Prostate gland (tissue), 2 donors: ENCODE data around the gene RABGAP1. TPM values are rescaled to one million over a fixed set of nuclear protein-coding genes. Genes with fewer than 3 reads are reported as not detected.
"Not testable (repeated sequence)": the region's sequence is repeated elsewhere in the genome, so short reads cannot be mapped to it uniquely, and the experiment has no call there.

Source experiments
- DNase-seq: peaks from one replicate; pipeline ENCODE4 v3.0.0-alpha.2; 2019; ENCODE audit warnings: low spot score
- H3K27ac ChIP-seq, 2 donors: fragments of 200-600 bp; sonication (generic); 2 replicates each; pipeline ENCODE4 v1.5.1; 2017 to 2019
- H3K27me3 ChIP-seq: fragments of 200-600 bp; sonication (generic); replicated peaks from 2 replicates; pipeline ENCODE4 v1.5.1; 2019; ENCODE audit not compliant: insufficient read depth
- H3K36me3 ChIP-seq, 2 donors: fragments of 200-600 bp; sonication (generic); 1 replicate in 1 of 2; 2 replicates in 1 of 2; pipeline versions ENCODE4 v1.5.1 to v1.8.1; 2017 to 2019
- H3K4me1 ChIP-seq: fragments of 200-600 bp; sonication (generic); replicated peaks from 2 replicates; pipeline ENCODE4 v1.5.1; 2019
- H3K4me3 ChIP-seq, 2 donors: fragments of 200-600 bp; sonication (generic); 2 replicates each; pipeline ENCODE4 v1.5.1; 2017 to 2019
- H3K9me3 ChIP-seq: fragments of 200-600 bp; sonication (generic); 2 replicates; pipeline ENCODE4 v1.5.1; 2017
- POLR2A ChIP-seq: fragments of 450-650 bp; IDR thresholded peaks from one replicate; pipeline ENCODE4 v1.6.1; 2016; ENCODE audit warnings: antibody characterized with exemption, mild to moderate bottlenecking
- POLR2AphosphoS5 ChIP-seq: sonication (generic); formaldehyde crosslinking; IDR thresholded peaks from one replicate; pipeline ENCODE4 v1.6.1; 2017; ENCODE audit warnings: antibody characterized with exemption
- WGBS: methylation state at CpG from one replicate; pipeline ENCODE4 v1.1.5; 2018; 5-methylcytosine and 5-hydroxymethylcytosine counted together
- intact Hi-C: fragments of 100-400 bp; cut with DNase I; formaldehyde crosslinking; loops from one replicate; pipeline ENCODE4 v1.14.2; 2022
- total RNA-seq, 2 donors: library from RNA; depleted of rRNA; stranded (reverse); fragments of >200 nt; gene quantifications; one replicate each; pipeline ENCODE4 v1.1.0, GENCODE V29; 2016
- TF ChIP-seq, protein P1 (sequence below), 4 experiments: fragments of 200-600 bp in 2 of 4; fragments of 450-650 bp in 2 of 4; sonication (generic) in 2 of 4; IDR thresholded peaks; 1 replicate in 3 of 4; 2 replicates in 1 of 4; pipeline ENCODE4 v1.5.1; 2016 to 2019; ENCODE audit warnings: antibody characterized with exemption in 4 of 4, mild to moderate bottlenecking in 2 of 4, moderate library complexity in 2 of 4

Gene RABGAP1
- total RNA-seq, 2 donors from 2014 or later = 59.8 to 104 TPM

DNA sequence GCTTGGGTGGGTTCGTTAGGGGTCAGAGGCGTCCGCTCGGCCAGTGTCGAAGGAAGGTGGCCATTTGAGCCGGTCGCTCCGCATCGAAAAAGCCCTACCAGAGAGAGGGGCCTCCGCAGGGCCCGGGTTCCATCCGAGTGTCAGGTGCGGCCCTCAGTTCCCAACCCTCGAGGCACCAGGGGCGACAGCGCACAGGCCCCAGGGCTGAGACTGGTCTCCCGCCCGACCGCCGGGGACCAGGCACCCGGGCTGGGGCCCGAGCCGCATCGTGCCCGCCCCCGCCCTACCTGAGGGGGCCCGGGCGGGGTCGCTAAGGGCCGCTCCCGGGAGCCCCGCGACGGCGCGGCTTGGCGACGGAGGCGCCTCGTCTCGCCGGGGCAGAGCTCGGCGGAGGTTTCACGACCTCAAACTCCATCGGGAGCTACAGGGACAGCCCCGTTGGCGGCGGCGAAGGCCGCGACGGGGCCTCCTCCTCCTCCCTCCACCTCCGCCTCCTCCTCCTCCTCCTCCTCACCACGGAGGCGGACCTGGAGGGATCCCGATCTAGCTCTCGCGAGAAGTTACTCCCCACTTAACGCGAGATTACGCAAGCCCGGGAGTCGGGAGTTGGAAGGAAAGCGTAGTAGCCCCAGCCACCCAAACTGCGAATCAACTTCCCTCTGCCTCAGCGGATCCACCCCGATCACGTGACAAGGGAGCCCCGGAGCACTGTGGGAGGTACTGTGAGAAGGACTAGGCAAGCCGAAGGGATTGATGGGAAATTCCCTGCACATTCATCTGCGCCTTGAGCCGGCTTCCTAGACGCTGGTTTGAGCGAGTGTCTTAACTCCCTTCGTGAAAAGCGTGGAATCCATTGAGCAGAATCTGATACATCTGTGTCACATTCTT lies 35.8 kb upstream of the RABGAP1 start, which contains the start of gene RC3H2:
TSS of gene RC3H2 (minus strand) at position 537 of the 888 bp plus-strand sequence. CDS start 7,850 bp downstream, outside the sequence.
- no peaks in the 10 kb centered on the region for H3K36me3 ChIP-seq
- H3K4me3 ChIP-seq = peak within 1 kb of the TSS; percentile 85 to 98
- no peaks in the 10 kb centered on the region for H3K9me3 ChIP-seq
- DNase-seq = peak; percentile 97
- WGBS = under 1% methylated on average over 77 of the region's 77 CpGs
- no peaks in the 10 kb centered on the region for H3K4me1 ChIP-seq
- peak within 1 kb of the TSS; percentile 93 to 96 for H3K27ac ChIP-seq
- intact Hi-C loops = loop anchor here (5.0 to 10.0 kb wide), 2 partner anchors 37 to 90 kb away; partner anchors contain the start of gene RABGAP1
- TF ChIP-seq POLR2AphosphoS5 (peak; percentile 98), POLR2A (peak; percentile 98)
- TF ChIP-seq, protein P1, sequence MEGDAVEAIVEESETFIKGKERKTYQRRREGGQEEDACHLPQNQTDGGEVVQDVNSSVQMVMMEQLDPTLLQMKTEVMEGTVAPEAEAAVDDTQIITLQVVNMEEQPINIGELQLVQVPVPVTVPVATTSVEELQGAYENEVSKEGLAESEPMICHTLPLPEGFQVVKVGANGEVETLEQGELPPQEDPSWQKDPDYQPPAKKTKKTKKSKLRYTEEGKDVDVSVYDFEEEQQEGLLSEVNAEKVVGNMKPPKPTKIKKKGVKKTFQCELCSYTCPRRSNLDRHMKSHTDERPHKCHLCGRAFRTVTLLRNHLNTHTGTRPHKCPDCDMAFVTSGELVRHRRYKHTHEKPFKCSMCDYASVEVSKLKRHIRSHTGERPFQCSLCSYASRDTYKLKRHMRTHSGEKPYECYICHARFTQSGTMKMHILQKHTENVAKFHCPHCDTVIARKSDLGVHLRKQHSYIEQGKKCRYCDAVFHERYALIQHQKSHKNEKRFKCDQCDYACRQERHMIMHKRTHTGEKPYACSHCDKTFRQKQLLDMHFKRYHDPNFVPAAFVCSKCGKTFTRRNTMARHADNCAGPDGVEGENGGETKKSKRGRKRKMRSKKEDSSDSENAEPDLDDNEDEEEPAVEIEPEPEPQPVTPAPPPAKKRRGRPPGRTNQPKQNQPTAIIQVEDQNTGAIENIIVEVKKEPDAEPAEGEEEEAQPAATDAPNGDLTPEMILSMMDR (IDR thresholded peaks at IDR 0.05) = peak in 2 of 4 experiments; percentile 3 to 18
- H3K27me3 ChIP-seq = no peaks in the 10 kb centered on the region

DNA sequence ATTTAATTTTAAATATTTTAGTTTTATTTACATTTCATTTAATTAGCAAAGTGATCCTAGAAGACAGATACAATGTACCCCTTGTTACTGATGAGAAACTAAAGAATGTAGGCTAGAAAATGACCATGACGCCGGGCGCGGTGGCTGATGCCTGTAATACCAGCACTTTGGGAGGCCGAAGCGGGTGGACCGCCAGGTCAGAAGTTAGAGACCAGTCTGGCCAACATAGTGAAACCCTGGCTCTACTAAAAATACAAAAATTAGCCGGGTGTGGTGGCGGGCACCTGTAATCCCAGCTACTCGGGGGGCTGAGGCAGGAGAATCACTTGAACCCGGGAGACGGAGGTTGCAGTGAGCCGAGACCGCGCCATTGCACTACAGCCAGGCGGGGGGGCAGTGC lies 34.7 kb upstream of the RABGAP1 start:
- H3K27me3 ChIP-seq, H3K4me1 ChIP-seq, H3K27ac ChIP-seq, H3K4me3 ChIP-seq, H3K9me3 ChIP-seq, DNase-seq, H3K36me3 ChIP-seq: not testable (repeated sequence)
- intact Hi-C loops = loop anchor here (5.0 to 10.0 kb wide), 2 partner anchors 36 to 89 kb away; partner anchors contain the start of gene RABGAP1
- WGBS = 95% methylated on average over 16 of the region's 16 CpGs

GRCh38 chr9:122912671-122912963 lies 28.2 kb upstream of the RABGAP1 start:
- Histone ChIP-seq H3K36me3 (no peaks in the 10 kb centered on the region), H3K4me3 (peak overlapping the region; percentile 48 to 62), H3K4me1 (no peaks in the 10 kb centered on the region), H3K9me3 (no peaks in the 10 kb centered on the region), H3K27ac (peak overlapping the region; percentile 68 to 69), H3K27me3 (no peaks in the 10 kb centered on the region)
- intact Hi-C loops = no loop called here
- no peak for DNase-seq
- 4% methylated on average over 9 of the region's 9 CpGs for WGBS
- TF ChIP-seq, protein P1 (IDR thresholded peaks at IDR 0.05) = no peak
- TF ChIP-seq POLR2AphosphoS5 (no peak), POLR2A (no peak)

DNA sequence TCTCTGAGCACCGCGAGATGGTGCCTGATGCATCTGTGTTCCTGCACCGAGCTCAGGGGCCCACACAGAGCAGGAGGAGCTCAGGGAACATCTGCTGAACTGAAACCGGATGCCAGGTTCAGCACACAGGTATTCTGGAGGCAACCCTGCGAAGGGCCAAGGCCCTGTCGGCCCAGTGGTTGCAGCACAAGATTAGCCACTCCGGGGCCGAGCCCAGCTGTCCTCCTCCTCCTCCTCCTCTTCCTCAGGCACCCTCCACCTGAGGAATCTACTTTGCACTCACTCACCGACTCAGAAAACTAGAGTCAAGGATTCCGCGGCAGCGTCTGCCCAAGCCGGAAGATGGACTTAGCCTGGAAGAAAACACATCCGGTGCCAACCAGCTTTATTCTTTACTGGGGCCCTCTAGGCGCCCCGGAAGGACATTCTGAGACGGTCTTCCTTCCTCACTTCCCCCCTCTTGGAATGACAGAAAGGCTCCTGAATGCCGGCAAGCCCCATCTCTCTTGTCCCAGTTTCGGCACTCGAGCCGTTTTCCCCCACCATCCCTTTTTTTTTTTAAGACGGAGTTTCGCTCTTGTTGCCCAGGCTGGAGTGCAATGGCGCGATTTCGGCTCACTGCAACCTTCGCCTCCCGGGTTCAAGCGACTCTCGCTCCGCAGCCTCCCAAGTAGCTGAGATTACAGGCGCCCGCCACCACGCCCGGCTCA lies 27.7 kb upstream of the RABGAP1 start, which contains the start of gene ZBTB6:
TSS of gene ZBTB6 (minus strand) at position 360 of the 710 bp plus-strand sequence. CDS start 1,251 bp downstream, outside the sequence.
- peak; percentile 70 for DNase-seq
- peak within 1 kb of the TSS; percentile 48 to 62 for H3K4me3 ChIP-seq
- TF ChIP-seq POLR2A = no peak
- TF ChIP-seq POLR2AphosphoS5 = peak; percentile 84
- no peaks in the 10 kb centered on the region for H3K4me1 ChIP-seq
- H3K27me3 ChIP-seq = no peaks in the 10 kb centered on the region
- under 1% methylated on average over 35 of the region's 35 CpGs for WGBS
- H3K36me3 ChIP-seq = no peaks in the 10 kb centered on the region
- no peaks in the 10 kb centered on the region for H3K9me3 ChIP-seq
- H3K27ac ChIP-seq = peak within 1 kb of the TSS; percentile 68 to 69
- intact Hi-C loops = no loop called here

- H3K4me1 ChIP-seq = no peaks in the 10 kb centered on the region
- WGBS = 91% methylated on average over 2 of the region's 2 CpGs
- H3K36me3 ChIP-seq = no peaks in the 10 kb centered on the region
- intact Hi-C loops = no loop called here
- TF ChIP-seq POLR2A = no peak
- TF ChIP-seq POLR2AphosphoS5 = no peak
- TF ChIP-seq, protein P1 (IDR thresholded peaks at IDR 0.05) = no peak
- H3K27ac ChIP-seq = no peak overlapping the region
- no peak overlapping the region for H3K4me3 ChIP-seq
- H3K9me3 ChIP-seq = no peaks in the 10 kb centered on the region
- no peak for DNase-seq
- no peaks in the 10 kb centered on the region for H3K27me3 ChIP-seq
Observed at GRCh38 chr9:122918310-122918709, 22.5 kb upstream of the RABGAP1 start.
